GM21526 (cell line): ENCODE results near the gene WFDC11.
"Not testable (repeated sequence)": the region's sequence is repeated elsewhere in the genome, so short reads cannot be mapped to it uniquely, and the experiment has no call there.

Experiments
- ATAC-seq: cut with Tn5 transposase; IDR thresholded peaks from one replicate; pipeline ENCODE4 v1.9.1; 2021; ENCODE audit warnings: moderate library complexity; ENCODE audit not compliant: unreplicated experiment, low FRiP score

Gene WFDC11

DNA sequence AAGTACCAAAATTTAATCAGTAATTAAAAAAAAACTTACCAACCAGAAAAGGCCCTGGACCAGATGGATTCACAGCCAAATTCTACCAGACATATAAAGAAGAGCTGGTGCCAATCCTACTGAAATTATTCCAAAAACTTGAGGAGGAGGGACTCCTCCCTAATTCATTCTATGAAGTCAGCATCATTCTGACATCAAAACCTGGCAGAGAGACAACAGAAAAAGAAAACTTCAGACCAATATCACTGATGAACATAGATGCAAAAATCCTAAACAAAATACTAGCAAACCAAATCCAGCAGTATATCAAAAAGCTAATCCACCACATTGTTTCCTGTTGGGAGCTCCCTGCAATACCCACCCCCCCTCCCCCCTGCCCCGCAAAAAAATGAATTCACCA lies at the start of gene WFDC11:
Gene WFDC11 (minus strand): TSS at position 101 of the 400 bp plus-strand sequence. CDS start 19,639 bp downstream, outside the sequence.
- ATAC-seq, result no peak

- not testable (repeated sequence) for ATAC-seq
These were observed 46.2 kb upstream of the WFDC11 start for GRCh38 chr20:45716141-45716688.

GRCh38 chr20:45704969-45705637 lies 35.1 kb upstream of the WFDC11 start, which contains the start of gene WFDC10B:
Gene WFDC10B (minus strand): TSS chr20:45705019. CDS start chr20:45685992, 19,027 bp downstream.
- no peak for ATAC-seq

GRCh38 chr20:45701873-45702272 lies 31.8 kb upstream of the WFDC11 start, which contains the start of gene WFDC13:
Gene WFDC13 (plus strand): TSS chr20:45702038. CDS start chr20:45702124, 86 bp downstream.
- no peak for ATAC-seq

DNA sequence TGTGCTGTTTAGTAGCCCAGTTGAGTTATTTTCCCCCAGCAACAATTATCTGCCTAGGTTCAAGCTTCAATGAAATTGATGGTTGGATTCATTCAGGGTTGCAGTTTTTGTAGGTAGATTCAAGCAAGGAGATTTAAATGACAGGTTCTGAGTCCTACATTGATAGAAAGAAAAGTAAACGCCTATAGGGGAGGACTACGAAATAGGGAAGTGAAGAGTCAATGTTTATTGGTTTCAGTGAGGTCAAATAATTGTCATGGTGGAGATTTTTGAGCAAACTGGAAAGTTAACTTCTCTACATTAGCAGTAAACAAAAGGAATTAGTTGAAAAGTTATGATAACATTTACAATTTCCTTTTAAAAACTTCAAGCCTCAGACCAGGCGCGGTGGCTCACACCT lies 31.1 kb upstream of the WFDC11 start:
- ATAC-seq, result no peak

DNA sequence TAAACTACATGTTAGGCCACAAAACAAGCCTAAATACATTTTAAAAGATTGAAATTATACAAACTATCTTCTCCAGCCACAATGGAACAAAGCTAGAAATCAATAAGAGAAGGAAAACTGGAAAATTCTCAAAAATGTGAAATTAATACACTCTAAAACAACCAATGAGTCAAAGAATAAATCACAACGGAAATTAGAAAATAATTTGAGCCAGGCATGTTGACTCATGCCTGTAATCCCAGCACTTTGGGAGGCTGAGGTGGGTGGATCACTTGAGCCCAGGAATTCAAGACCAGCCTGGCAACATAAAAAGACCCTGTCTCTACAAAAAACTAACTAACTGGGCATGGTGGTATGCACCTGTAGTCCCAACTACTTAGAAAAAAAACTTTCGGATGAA lies 25.5 kb upstream of the WFDC11 start:
- no peak for ATAC-seq

DNA sequence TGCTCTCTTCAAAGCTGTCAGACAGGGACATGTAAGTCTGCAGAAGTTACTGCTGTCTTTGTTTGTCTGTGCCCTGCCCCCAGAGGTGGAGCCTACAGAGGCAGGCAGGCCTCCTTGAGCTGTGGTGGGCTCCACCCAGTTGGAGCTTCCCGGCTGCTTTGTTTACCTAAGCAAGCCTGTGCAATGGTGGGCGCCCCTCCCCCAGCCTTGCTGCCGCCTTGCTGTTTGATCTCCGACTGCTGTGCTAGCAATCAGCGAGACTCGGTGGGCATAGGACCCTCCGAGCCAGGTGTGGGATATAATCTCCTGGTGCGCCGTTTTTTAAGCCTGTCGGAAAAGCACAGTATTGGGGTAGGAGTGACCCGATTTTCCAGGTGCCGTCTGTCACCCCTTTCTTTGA lies 23.3 kb upstream of the WFDC11 start:
- not testable (repeated sequence) for ATAC-seq

DNA sequence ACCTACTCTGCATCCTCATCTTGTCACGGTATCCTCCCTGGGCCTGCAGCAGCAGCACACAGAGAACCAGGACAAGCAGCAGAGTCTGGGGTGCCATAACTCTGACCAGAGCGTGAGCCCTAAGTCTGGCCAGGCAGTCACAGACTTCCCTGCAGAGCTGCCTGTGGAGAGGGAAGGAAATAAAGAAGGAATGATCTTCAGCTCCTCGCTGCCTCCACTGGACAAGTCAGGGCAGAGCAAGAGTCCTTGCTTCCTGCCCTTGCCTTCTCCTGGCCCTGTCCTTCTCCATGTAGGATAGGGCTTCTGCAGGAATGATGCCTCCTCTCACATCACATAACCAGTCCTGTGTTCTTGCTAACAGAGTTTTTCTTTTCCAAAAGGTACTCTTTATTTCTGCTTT lies 15.9 kb upstream of the WFDC11 start:
- ATAC-seq, result no peak

DNA sequence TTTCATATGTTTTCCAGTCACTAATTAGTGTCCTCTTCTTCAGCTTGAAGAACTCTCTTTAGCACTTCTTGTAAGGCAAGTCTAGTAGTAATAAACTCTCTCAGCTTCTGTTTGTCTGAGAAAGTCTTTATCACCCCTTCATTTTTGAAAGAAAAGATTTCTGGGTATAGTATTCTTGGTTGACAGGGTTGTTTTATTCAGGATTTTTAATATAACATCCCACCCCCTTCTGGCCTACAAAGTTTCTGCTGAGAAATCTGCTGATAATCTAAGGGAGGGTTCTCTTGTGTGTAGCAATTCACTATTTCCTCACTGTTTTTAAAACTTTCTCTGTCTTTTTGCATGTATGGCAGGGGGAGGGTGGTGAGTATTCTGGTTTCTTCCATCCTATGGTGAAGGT lies 9.6 kb upstream of the WFDC11 start:
- no peak for ATAC-seq

DNA sequence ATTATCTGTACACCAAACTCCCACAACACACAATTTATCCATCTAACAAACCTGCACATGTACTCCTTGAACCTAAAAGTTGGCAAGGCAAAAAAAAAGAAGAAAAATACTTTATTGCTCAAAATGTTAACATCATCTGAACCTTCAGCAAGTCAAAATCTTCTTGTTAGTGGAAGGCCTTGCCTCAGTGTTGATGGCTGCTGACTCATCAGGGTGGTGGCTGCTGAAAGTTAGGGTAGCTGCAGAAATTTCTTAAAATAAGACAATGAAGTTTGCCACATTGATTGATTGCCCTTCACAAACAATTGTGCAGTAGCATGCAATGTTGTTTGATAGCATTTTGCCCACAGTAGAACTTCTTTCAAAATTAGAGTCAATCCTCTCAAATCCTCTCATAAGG lies 2.7 kb upstream of the WFDC11 start:
- ATAC-seq, result no peak

DNA sequence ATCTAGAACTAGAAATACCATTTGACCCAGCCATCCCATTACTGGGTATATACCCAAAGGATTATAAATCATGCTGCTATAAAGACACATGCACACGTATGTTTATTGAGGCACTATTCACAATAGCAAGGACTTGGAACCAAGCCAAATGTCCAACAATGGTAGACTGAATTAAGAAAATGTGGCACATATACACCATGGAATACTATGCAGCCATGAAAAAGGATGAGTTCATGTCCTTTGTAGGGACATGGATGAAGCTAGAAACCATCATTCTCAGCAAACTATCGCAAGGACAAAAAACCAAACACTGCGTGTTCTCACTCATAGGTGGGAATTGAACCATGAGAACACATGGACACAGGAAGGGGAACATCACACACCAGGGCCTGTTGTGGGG lies 13.0 kb downstream of the WFDC11 start:
- not testable (repeated sequence) for ATAC-seq

DNA sequence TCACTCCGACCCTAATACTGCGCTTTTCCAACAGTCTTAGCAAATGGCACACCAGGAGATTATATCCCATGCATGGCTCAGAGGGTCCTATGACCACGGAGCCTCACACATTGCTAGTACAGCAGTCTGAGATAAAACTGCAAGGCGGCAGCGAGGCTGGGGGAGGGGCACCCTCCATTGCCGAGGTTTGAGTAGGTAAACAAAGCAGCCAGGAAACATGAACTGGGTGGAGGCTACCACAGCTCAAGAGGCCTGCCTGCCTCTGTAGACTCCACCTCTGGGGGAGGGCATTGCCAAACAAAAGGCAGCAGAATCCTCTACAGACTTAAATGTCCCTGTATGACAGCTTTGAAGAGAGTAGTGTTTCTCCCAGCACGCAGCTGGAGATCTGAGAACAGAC lies 18.3 kb downstream of the WFDC11 start:
- not testable (repeated sequence) for ATAC-seq

DNA sequence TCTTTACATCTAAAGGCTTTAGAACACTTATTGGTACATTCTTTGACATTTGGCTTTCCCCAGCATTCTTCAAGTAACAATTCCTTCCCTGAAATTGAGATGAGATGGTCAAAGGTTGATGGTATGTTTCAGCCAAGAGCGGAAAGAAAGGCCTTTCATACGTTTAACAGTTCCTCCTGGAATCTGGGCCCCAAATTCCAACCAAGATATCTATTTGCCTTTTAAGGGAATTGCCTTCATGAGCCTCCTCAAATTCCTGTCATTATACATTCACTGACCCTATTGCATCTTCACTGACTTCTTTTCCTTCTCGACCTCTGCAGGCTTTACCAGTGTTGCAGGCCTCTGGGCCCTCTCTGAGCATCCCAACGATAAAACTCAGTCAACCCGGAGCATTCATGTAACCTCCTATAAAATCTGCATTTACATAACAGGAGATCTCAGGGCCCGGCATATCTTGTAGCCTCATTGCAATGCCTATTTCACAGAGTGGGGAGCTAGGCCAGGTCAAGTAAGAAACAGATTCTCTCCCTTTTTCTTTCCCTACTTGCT lies 20.7 kb downstream of the WFDC11 start:
- ATAC-seq, result no peak

DNA sequence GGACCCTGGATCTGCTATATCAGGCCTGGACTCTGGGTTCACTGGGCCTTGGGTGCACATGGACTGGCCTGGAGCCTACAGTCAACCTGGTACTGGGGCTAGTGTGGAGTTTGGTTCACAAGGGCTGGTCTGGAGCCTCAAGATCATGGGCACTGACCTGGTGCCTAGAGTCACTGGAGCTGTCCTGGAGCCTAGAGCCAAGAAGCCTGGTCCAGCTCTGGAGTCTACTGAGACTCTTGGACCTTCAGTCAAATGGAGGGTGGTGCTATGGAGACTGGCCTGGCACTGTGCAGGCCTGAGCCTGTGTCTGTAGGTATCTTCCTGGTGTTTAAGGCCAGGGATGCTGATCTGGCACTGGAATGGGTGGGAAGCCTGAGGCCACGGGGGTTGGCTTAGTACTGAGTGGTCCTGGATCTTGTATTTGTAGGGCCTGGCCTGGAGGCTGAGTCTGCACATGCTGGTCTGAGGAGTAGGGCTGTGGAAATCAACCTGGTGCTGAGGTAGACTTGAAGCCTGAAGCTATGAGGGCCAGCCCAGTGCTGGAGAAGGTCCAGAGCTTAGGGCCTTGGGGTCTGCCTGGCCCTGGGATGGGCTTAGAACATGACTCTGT lies 22.5 kb downstream of the WFDC11 start:
- ATAC-seq, result no peak

DNA sequence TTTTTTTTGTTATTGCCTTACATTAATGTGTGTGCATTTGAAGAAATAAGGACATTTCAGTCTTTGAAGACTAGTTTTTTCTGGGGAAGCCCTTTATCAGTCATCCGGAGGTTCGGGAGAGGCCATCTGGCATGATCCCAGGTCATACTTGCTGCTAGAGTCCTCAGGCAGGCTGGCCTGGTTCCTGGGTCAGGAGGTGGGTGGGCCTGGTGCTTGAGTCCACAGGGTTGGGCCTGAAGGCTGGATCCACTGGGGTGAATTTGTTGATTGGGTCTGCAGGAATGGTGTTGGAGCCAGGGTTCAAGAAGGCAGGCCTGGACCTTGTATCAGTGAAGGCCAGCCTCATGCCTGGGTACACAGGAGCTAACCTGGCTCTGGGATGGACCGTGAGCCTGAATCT lies 23.2 kb downstream of the WFDC11 start:
- ATAC-seq, result no peak

DNA sequence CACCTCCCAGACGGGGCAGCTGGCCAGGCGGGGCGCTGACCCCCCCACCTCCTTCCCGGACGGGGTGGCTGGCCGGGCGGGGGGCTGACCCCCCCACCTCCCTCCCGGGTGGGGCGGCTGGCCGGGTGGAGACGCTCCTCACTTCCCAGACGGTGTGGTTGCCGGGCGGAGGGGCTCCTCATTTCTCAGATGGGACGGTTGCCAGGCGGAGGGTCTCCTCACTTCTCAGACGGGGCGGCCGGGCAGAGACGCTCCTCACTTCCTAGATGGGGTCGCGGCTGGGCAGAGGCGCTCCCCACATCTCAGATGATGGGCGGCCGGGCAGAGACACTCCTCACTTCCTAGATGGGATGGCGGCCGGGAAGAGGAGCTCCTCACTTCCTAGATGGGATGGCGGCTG lies 24.2 kb downstream of the WFDC11 start:
- ATAC-seq, result not testable (repeated sequence)

- ATAC-seq, result not testable (repeated sequence)
These were observed 29.0 kb downstream of the WFDC11 start for GRCh38 chr20:45641076-45641475.

DNA sequence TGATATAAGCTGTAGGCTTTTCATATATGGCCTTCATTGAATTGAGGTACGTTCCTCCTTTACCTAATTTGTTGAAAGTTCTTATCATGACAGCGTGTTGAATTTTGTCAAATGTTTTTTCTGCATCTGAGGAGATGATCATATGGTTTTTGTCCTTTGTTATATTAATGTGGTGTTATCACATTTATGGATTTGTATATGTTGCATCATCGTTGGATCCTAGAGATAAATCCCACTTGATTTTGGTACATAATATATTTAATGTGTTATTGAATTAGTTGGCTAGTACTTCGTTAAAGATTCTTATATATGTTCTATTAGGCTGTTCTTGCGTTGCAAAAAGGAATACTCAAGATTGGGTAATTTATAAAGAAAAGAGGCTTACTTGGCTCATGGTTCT lies 30.4 kb downstream of the WFDC11 start:
- no peak for ATAC-seq

DNA sequence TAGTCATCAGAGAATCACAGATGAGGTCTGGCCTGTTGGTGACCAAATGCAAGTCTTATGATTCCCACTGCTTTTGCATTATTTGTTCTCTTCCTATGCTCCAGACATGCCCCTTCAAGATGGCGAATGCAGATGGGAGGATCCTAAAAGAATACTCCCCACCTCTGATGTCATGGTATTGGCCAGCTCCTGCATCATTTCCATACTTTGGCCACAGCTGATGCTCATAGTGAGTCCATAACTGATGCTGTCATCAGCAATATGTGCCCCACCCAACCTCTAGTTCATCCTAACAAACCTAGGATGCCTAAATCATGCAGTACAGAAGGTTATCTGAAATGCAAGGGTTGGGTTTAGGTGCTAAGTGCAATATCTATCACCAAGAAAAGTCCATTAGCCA lies 33.5 kb downstream of the WFDC11 start:
- no peak for ATAC-seq

DNA sequence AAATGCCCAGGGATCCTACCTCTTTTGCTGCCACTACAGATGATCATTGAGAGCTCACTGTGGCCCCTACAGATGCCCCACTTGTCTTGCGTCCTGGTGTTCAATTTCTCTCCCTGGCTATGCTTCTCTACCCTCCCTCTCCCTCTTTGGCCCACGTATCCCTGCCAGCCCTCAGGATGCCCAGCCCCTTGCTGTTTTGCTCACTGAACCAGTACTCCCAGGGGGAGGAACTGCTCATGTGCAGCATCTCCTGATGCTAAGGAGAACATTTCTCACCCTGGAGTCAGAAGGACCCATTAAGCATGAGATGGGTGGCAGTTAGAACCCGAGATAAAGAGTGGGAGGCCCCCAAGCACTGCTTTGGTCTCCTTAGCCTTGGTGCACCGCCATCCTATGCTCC lies 38.9 kb downstream of the WFDC11 start, which contains the start of gene WFDC9:
Gene WFDC9 (minus strand): TSS at position 101 of the 400 bp plus-strand sequence. CDS start 21,103 bp downstream, outside the sequence.
- ATAC-seq, result no peak

- ATAC-seq, result no peak
These were observed 39.7 kb downstream of the WFDC11 start for GRCh38 chr20:45630371-45630770.
